GM19324 (cell line): ENCODE results near the gene BLVRA.
"Not testable (repeated sequence)": the region's sequence is repeated elsewhere in the genome, so short reads cannot be mapped to it uniquely, and the experiment has no call there.

Source experiments
- ATAC-seq: cut with Tn5 transposase; IDR thresholded peaks from one replicate; pipeline ENCODE4 v1.9.1; 2021; ENCODE audit warnings: mild to moderate bottlenecking, moderate library complexity; ENCODE audit not compliant: unreplicated experiment, low FRiP score

Gene BLVRA

DNA sequence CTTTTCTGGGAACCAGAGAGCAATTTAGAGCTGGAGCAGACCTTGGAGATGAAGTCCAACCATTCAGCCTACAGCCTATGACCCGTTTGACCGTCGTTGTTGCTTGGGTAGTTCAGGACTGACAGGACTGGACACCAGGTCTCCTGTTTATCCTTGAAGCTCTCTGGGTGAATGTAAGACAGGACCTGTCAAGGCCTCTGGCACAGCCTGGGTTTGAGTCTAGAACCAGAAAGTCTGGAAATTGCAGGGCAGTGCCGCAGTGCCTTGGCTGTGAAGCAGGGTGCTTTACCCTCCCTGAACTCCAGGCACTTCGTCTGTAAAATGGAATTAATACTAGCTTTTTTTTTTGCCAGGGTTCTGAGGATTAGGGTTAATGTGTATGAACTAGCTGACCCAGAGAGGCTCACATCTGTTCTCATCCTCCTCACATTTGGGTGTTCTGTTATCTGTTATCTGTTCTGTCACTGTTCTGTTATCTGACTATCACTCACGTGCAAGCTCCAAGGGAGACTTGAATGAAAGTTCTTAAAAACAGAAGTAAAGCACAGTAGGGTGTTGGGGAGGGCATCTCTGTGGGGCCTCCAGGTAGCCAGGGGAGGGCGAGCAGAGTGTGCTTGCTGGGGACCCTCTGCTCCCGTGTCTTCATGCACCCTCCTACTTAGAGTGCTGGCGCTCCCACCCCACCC lies 9.9 kb downstream of the BLVRA start:
- no peak for ATAC-seq

DNA sequence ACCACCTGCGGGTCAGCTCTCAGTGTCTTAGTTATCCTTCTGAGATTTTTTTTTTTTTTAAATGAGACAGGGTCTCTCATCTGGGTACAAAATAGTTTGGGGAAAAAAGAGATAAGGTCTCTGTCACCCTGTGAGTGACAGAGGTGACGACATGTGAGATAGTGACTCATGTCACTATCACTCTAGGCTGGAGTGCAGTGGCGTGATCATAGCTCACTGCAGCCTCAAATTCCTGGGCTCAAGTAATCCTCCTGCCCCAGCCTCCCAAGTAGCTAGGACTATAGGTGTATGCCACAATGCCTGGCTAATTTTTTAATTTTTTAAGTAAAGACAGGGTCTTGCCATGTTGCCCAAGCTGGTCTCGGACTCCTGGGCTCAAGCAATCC lies 10.4 kb downstream of the BLVRA start:
- no peak for ATAC-seq

DNA sequence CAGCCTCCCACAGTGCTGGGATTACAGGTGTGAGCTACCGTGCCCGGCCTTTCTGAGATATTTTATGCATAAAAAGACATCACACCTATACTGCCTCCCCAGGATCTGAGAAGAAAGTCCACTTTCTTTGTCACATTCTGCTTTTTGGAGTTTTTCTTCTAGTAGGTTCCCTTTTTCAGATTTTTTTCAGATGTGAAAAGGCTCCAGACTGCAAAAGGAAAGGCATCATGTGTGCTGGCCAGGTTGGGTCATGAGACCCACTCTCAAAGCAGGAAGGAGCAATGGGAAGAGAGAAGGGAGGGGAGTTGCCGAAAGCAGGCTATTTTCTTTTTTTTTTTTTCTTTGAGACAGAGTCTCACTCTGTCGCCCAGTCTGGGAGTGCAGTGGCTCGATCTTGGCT lies 10.8 kb downstream of the BLVRA start:
- ATAC-seq: no peak

DNA sequence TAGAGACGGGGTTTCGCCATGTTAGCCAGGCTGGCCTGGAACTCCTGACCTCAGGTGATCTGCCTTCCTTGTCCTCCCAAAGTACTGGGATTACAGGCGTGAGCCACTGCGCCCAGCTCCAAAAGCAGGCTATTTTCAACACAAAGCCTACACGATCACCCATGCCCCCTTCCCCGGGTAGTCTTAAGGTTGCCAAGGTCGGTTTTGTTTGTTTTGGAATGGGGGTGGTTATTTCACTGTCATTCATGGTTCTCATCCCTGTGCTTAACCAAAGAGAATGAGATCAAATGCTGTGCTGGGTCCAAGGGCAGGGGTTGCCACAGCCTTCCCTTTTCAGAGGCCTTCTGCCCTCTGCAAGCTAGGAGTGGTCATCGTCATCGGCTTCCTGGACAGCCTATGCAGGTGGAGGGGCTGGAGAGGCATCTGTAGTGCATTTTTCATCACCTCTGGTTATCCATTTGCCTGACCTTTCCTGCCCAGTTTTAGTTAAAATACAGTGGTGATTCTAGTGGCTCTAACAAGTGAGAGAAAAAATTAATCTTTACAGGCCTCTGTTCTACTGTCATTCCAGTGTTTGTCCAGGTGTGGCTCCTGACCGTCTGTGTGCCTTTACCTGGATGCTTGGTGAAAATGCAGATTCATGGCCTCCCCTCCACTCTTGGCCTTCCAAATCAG lies 11.4 kb downstream of the BLVRA start:
- ATAC-seq: no peak

DNA sequence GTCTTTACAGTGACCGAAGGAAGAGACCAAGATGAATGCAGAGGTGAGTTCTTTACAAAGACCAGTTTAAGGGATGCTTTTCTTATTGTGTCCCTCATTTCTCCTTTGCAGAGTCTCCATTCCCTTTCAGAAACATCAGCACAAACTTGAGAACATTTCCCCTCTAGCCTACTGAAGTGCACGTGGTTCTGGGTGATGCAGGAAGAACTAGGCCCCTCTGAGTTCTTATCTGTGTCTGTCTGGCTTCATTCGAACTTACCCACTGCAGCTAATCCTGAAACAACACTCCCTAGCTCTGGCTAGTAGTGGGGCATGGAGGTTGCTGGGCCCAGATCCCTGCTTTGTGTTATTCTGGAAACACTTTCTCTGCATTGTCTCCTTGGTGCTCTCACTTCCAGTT lies 12.6 kb downstream of the BLVRA start:
- no peak for ATAC-seq

DNA sequence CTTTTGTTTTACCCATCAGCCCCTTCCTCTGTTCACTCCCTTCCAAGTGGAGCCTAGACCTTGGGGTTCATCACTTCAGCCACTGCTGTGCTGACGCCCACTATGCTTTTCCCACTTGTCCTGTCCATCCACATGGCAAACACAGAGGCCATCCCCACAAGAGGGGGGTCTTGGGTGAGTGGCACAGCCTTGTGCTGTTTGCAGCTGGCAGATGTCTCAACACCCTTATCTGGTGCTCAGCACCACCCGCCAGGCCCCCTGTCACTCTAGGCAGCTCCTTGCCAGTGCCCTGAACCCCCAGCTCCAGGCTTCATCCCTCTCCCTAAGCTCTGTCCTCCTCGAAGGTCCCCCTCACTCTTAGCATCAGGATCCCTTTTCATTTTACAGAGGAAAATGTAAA lies 13.1 kb downstream of the BLVRA start:
- ATAC-seq: no peak

DNA sequence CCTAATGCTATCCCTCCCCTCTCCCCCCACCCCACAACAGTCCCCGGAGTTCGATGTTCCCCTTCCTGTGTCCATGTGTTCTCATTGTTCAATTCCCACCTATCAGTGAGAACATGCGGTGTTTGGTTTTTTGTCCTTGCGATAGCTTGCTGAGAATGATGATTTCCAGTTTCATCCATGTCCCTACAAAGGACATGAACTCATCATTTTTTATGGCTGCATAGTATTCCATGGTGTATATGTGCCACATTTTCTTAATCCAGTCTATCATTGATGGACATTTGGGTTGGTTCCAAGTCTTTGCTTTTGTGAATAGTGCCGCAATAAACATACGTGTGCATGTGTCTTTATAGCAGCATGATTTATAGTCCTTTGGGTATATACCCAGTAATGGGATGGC lies 14.8 kb downstream of the BLVRA start:
- ATAC-seq: not testable (repeated sequence)

DNA sequence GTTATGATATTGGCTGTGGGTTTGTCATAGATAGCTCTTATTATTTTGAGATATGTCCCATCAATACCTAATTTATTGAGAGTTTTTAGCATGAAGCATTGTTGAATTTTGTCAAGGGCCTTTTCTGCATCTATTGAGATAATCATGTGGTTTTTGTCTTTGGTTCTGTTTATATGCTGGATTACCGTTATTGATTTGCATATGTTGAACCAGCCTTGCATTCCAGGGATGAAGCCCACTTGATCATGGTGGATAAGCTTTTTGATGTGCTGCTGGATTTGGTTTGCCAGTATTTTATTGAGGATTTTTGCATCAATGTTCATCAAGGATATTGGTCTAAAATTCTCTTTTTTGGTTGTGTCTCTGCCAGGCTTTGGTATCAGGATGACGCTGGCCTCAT lies 16.8 kb downstream of the BLVRA start:
- ATAC-seq: not testable (repeated sequence)

DNA sequence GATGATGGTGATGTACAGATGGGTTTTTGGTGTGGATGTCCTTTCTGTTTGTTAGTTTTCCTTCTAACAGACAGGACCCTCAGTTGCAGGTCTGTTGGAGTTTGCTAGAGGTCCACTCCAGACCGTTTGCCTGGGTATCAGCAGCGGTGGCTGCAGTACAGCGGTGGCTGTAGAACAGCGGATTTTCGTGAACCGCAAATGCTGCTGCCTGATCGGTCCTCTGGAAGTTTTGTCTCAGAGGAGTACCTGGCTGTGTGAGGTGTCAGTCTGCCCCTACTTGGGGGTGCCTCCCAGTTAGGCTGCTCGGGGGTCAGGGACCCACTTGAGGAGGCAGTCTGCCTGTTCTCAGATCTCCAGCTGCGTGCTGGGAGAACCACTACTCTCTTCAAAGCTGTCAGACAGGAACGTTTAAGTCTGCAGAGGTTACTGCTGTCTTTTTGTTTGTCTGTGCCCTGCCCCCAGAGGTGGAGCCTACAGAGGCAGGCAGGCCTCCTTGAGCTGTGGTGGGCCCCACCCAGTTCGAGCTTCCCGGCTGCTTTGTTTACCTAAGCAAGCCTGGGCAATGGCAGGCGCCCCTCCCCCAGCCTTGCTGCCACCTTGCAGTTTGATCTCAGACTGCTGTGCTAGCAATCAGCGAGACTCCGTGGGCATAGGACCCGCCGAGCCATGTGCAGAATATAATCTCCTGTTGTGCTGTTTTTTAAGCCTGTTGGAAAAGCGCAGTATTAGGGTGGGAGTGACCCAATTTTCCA lies 20.0 kb downstream of the BLVRA start:
- not testable (repeated sequence) for ATAC-seq

DNA sequence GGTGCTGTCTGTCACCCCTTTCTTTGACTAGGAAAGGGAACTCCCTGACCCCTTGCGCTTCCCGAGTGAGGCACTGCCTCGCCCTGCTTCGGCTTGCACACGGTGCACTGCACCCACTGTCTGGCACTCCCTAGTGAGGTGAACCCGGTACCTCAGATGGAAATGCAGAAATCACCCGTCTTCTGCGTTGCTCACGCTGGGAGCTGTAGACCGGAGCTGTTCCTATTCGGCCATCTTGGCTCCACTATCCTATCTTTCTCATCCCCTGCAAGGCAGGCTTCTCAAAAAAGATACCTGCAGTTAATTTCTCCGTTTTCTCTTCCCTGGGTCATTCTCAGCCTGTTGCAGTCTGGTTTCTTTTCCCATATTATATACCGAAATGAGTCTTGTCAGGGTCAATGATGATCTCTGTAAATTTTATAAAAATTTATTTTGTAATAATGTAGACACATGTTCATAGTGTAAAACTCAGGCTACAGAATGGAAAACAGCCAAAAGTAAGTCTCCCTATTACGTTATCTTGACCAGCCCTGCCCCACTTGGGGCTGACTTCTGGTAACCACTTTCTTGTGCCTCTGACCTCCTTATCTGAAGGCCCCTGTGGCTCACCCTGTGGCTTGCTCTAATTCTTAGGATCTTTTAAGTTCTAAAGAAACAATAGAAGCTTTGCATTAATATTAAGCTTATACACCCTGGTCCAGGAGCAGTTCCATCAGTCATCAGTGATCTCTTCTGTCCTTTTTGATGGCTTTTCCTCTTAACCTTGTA lies 20.7 kb downstream of the BLVRA start:
- no peak for ATAC-seq

DNA sequence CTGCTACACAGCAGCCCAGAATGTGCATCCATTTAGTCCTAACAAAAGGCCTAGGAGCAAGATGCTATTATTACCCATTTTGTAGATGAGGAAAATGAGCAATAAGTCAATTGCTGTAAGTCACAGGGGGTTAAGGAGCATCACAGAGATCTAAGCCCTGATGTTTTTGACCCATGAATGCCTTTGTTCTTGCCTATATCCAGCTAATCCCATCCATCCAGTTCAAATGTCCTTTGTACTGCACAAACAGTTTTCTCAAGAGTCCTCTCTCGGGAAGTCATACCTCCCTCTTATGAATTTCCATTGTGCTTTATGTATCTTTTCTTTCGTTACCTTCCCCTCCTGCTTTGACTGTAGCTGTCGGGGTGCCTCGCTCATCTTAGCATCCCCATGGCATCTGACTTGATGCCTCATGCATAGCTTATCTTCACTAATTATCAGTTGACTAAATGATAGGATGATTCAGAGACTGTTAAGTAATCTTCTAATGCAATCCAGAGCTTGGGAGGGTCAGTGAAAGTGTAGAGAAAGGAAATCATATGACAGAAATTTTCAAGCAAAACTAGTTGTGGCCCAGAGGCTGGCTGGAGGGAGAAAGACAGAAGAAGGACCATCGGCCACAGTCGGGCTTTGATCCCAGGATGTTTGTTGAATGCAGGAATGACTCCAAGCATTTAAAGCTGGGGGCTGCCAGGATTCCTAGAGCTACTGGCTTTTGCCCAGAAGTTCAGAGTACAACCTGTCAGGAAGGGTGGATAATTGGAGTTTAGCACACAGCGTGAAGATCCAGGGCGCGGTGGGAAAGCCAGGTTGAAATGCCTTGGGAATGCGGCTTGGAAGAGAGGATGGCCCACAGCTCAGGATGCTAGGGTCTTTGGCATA lies 23.5 kb downstream of the BLVRA start:
- no peak for ATAC-seq

DNA sequence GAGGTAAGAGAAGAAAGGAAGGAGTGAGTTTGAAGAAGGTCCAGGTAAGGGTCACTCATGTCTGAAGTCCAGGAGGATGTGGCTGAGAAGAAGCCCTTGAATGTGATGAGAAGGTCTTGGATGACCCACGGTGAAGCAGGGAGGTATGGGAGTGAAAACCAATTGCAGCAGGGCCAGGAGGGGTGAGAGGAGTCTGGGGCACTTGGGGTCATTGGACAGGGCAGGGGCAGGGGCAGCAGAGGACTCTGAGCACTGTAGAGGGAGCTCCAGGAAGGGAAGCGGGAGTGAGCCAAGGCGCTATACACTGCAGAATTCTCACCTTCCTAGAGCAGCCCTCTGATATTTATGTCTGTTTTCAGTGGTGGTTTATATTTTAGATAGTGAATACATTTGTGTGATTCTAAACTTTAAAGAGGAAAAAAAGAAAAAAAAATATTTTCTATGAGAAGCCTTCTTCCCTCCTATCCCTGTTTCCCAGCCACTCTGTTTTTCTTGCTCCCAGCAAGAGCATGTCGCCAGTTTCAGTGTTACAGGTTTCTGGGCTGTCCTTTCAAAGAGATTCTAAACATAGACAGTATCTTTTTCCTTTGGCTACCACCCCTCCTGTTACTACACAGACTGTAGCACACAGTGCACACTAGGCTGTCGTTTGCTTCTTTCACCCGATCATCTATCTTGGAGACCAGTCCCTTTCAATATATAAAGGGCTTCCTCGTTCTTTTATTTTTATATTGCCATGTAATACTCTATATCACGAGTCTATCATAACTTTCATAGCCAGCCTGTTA lies 24.5 kb downstream of the BLVRA start:
- ATAC-seq: no peak

DNA sequence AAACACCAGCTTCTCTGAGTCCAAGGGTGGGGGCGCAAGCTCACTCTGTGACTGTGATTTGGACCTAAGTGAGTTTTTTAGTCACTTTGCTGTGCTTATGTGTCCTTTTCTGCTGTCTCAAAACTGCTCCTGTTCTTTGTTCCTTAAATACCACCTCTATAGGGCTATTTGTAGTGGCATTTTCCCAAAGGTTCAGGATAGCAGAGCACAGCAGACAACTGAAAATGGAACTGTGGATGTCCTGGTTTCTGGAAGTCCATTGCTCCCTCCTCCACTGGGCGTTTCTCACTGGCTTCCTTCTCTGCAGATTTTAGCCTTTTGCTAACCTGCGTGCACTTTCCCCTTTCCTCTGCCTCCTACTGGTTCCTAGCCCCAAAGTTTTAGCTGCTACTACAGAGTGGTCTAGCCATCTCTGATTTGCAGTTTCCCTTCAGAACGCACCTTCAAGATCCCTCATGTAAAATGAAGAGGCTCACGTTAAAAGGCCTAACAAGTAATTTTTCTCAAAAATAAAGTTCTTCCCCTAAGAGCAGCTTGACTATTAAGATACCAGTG lies 25.6 kb downstream of the BLVRA start:
- no peak for ATAC-seq

DNA sequence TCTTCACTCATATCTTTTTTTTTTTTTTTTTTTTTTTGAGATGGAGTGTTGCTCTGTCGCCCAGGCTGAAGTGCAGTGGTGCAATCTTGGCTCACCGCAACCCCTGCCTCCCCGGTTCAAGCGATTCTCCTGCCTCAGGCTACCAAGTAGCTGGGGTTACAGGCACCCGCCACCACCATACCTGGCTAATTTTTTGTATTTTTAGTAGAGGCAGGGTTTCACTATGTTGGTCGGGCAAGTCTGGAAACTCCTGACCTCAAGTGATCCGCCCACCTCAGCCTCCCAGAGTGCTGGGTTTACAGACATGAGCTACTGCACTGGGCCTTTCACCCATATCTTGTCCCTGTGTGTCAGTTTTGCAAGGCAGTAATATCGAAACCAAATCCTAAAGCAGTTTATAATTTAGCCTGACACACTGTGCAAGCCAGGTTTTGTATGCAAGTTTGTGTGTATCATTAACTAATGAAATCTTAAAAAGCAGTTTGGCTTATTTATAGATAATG lies 26.2 kb downstream of the BLVRA start:
- peak; percentile 81 for ATAC-seq

DNA sequence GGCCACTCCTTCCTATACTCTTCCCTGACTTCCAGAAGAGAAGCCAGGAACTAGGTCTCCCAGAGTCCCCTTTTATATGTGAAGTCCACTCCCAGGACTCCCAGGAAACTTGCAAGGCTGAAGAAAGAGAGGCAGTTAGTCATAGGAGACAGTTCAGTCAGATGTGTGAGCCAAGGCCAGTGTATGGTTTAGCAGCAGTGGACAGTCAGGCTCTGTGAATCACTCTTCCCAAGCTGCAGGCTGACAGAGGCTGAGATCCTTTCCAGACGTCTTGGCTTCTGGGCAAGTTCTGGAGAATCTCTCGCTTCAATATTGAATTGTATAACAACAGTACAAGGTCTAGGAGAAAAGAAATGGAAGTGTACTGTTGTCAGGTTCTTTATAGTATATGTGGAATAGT lies 26.9 kb downstream of the BLVRA start:
- ATAC-seq: no peak

DNA sequence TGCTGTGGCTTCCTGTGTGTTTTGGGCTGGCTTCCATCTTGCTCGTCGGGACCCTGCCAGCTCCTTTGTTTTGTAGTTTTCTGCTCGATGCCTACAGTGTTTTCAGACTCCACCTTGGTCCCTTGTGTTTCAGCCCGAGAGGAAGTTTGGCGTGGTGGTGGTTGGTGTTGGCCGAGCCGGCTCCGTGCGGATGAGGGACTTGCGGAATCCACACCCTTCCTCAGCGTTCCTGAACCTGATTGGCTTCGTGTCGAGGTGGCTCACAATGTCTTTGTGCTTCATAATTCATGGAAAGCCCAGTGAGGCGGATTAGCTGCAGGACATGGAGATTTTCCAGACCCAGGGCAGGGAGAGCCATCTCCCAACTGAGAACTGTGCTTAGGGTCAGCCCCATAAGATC lies 29.3 kb downstream of the BLVRA start:
- no peak for ATAC-seq

DNA sequence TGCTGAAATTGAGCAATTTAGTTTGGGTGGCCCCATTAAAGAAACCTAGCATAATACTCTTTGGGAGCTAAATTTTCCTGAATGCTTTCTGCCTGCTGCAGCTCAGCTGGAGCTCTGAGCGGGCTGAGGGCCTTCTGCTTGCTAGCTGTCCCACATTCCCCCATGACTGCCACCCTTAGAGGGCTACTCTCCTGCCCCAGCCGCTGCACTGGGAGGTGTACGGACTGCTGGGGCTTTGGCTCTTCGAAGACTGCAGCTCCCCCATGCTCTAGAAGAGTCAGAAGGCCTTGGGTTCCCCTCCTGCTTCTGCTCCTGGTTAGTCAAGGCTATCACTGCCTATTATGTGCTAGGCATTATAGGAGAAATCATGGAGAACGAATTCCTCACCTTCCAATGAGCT lies 31.5 kb downstream of the BLVRA start:
- no peak for ATAC-seq

DNA sequence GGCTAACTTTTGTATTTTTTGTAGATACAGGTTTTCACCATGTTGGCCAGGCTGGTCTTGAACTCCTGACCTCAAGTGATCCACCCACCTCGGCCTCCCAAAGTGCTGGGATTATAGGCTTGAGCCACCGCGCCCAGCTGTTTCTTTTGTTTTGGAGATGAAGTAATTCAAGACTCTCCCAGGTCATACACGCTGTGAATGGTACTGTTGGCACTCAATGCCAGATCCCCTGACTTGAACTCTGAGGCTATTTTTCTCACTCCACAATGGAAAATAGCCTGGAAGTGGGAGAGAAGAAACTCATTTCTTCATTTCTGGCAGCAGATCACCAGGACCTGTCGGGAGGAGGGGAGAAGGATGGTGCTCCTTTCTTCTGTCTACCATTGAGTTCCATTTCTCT lies 32.4 kb downstream of the BLVRA start:
- ATAC-seq: no peak

DNA sequence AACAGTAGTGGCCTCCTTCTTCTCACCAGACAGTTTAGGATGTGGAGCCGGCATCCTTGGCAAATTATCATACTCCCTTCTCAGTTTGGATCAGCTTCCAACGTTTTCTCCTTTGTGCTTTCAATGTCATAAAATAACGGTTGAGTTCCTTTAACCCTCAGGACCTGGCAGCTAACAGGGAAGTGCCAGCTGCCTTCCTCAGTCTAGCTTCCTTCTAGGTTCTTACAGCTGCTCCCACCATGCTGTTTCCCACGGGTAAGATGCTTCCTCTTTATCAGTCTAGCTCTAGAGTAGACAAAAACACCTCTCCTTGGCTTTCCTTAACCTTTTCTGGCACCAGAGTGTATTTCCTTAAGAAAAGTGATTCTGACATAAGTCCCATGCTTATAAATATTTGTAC lies 33.2 kb downstream of the BLVRA start:
- no peak for ATAC-seq
